Urothelium cell line (cell line): ENCODE measurements around the gene DBNDD2.
A peak's percentile ranks its signal among the peaks of the same experiment; 100 is the strongest.

Source experiments
- DNase-seq: peaks from one replicate; pipeline ENCODE4 v3.0.0; 2011; ENCODE audit warnings: low spot score, mixed read lengths
- FAIRE-seq: peaks from 2 replicates; lab custom pipeline; 2011; peaks lifted over from hg19 to GRCh38; lab: Jason Lieb, UNC

Gene DBNDD2

GRCh38 chr20:45413479-45413878, 5.4 kb downstream of the DBNDD2 start:
- no peak for DNase-seq
- FAIRE-seq = peak; percentile 13

- FAIRE-seq (peak; percentile 77), DNase-seq (peak; percentile 97)
Observed at GRCh38 chr20:45415822-45416637, 7.9 kb downstream of the DBNDD2 start, which contains the start of gene PIGT. PIGT (plus strand) TSS chr20:45416141; CDS start chr20:45416157, 16 bp downstream.

GRCh38 chr20:45416917-45417316, 8.8 kb downstream of the DBNDD2 start:
- FAIRE-seq (no peak), DNase-seq (no peak)

GRCh38 chr20:45419188-45420091, 11.4 kb downstream of the DBNDD2 start:
- DNase-seq = peak; percentile 46

GRCh38 chr20:45420125-45420524, 12.0 kb downstream of the DBNDD2 start:
- no peak for FAIRE-seq

More at GRCh38 chr20:45419188-45420091, 11.4 kb downstream of the DBNDD2 start:
- no peak for FAIRE-seq

GRCh38 chr20:45423700-45424099, 15.6 kb downstream of the DBNDD2 start:
- FAIRE-seq = no peak
- no peak for DNase-seq

More at GRCh38 chr20:45420125-45420524, 12.0 kb downstream of the DBNDD2 start:
- DNase-seq = no peak

GRCh38 chr20:45425561-45425960, 17.5 kb downstream of the DBNDD2 start:
- FAIRE-seq = no peak

GRCh38 chr20:45426320-45427016, 18.4 kb downstream of the DBNDD2 start:
- no peak for FAIRE-seq
- no peak for DNase-seq

More at GRCh38 chr20:45425561-45425960, 17.5 kb downstream of the DBNDD2 start:
- no peak for DNase-seq

- FAIRE-seq = no peak
Observed at GRCh38 chr20:45427236-45428149, 19.4 kb downstream of the DBNDD2 start.

GRCh38 chr20:45429618-45430017, 21.5 kb downstream of the DBNDD2 start:
- DNase-seq = no peak
- no peak for FAIRE-seq

More at GRCh38 chr20:45427236-45428149, 19.4 kb downstream of the DBNDD2 start:
- DNase-seq = no peak

GRCh38 chr20:45432294-45432693, 24.2 kb downstream of the DBNDD2 start:
- no peak for DNase-seq
- FAIRE-seq = no peak

GRCh38 chr20:45433316-45433715, 25.2 kb downstream of the DBNDD2 start:
- no peak for FAIRE-seq
- peak; percentile 54 for DNase-seq

GRCh38 chr20:45433976-45434375, 25.9 kb downstream of the DBNDD2 start:
- FAIRE-seq (no peak), DNase-seq (no peak)

GRCh38 chr20:45436732-45437485, 28.8 kb downstream of the DBNDD2 start:
- DNase-seq = peak; percentile 96
- FAIRE-seq = peak; percentile 61

GRCh38 chr20:45440424-45440823, 32.3 kb downstream of the DBNDD2 start:
- DNase-seq (no peak), FAIRE-seq (no peak)

- DNase-seq (no peak), FAIRE-seq (no peak)
Observed at GRCh38 chr20:45440891-45441685, 33.0 kb downstream of the DBNDD2 start.

GRCh38 chr20:45441746-45442145, 33.7 kb downstream of the DBNDD2 start:
- FAIRE-seq (no peak), DNase-seq (no peak)

GRCh38 chr20:45444050-45444449, 36.0 kb downstream of the DBNDD2 start:
- DNase-seq (no peak), FAIRE-seq (no peak)
